GM12878 (cell line): ENCODE data around the gene ANXA4. TPM values are rescaled to one million over a fixed set of nuclear protein-coding genes. Genes with fewer than 3 reads are reported as not detected.
A peak's percentile ranks its signal among the peaks of the same experiment; 100 is the strongest.

Experiments used
- ASH2L ChIP-seq: fragments of 300-600, 200-600 bp; sonication (generic); IDR thresholded peaks from 2 replicates; pipeline ENCODE4 v1.6.1; 2017; ENCODE audit warnings: low read depth, mild to moderate bottlenecking, borderline replicate concordance
- ATF7 ChIP-seq: fragments of 450-650 bp; IDR thresholded peaks from 2 replicates; pipeline ENCODE4 v1.6.1; 2016; ENCODE audit warnings: low read depth, mild to moderate bottlenecking
- BCL3 ChIP-seq: IDR thresholded peaks from 2 replicates; pipeline ENCODE4 v1.6.1; 2011; ENCODE audit warnings: borderline replicate concordance, low read depth, mild to moderate bottlenecking, moderate library complexity, low read length; ENCODE audit not compliant: insufficient read depth, poor library complexity, severe bottlenecking
- BMI1 ChIP-seq: fragments of 450-650 bp; IDR thresholded peaks from 2 replicates; pipeline ENCODE4 v1.6.1; 2016; ENCODE audit warnings: mild to moderate bottlenecking, moderate library complexity, borderline replicate concordance
- CEBPB ChIP-seq, 2 experiments: fragments of 150-350 bp in 1 of 2; IDR thresholded peaks; 2 replicates each; pipeline ENCODE4 v1.6.1; 2012 to 2014; ENCODE audit warnings: low read depth in 2 of 2, low read length in 2 of 2, borderline replicate concordance in 1 of 2, inconsistent platforms in 1 of 2
- EZH2 ChIP-seq: IDR thresholded peaks from 2 replicates; pipeline ENCODE4 v1.6.1; 2012; ENCODE audit warnings: low read depth, mild to moderate bottlenecking, control low read depth, inconsistent platforms, low read length, borderline replicate concordance; ENCODE audit not compliant: control insufficient read depth
- JUND ChIP-seq: IDR thresholded peaks from 2 replicates; pipeline ENCODE4 v1.6.1; 2012; ENCODE audit warnings: low read depth, mild to moderate bottlenecking, low read length, improper control_type of control experiment, moderate library complexity
- MYB ChIP-seq: fragments of 150-350 bp; IDR thresholded peaks from 2 replicates; pipeline ENCODE4 v1.6.1; 2014; ENCODE audit warnings: mild to moderate bottlenecking, low read depth, low read length, borderline replicate concordance
- PML ChIP-seq: IDR thresholded peaks from 2 replicates; pipeline ENCODE4 v1.6.1; 2012; ENCODE audit warnings: low read length, inconsistent platforms
- RUNX3 ChIP-seq: IDR thresholded peaks from 2 replicates; pipeline ENCODE4 v1.6.1; 2012; ENCODE audit warnings: low read length, inconsistent platforms
- SPI1 ChIP-seq: IDR thresholded peaks from 2 replicates; pipeline ENCODE4 v1.6.1; 2011; ENCODE audit warnings: low read depth, mild to moderate bottlenecking, low read length, moderate library complexity, borderline replicate concordance; ENCODE audit not compliant: insufficient read depth
- SUPT20H ChIP-seq: IDR thresholded peaks from 2 replicates; pipeline ENCODE4 v1.6.1; 2011; ENCODE audit warnings: low read depth, mild to moderate bottlenecking, low read length, moderate library complexity, borderline replicate concordance; ENCODE audit not compliant: control insufficient read depth
- ZNF24 ChIP-seq: fragments of 450-650 bp; IDR thresholded peaks from 2 replicates; pipeline ENCODE4 v1.6.1; 2017; ENCODE audit warnings: antibody characterized with exemption, mild to moderate bottlenecking
- polyA plus RNA-seq, 11 experiments: library from polyadenylated mRNA; depleted of rRNA in 4 of 11; unstranded in 6 of 11; stranded (reverse) in 5 of 11; fragments of >200 nt; fragmentation: Nextera tagmentation in 4 of 11; fragmentation: Illumina TruSeq in 1 of 11; extraction: Ambion mirVana in 4 of 11; extraction: Trizol in 1 of 11; gene quantifications; 1 replicate in 1 of 11; 2 replicates in 10 of 11; pipeline versions ENCODE4 v1.2.1 to v1.2.3, GENCODE V29; 2011 to 2016; ENCODE audit warnings: inconsistent platforms in 2 of 11, missing spikeins in 2 of 11, low read depth in 1 of 11
- total RNA-seq, 4 experiments: library from RNA; depleted of rRNA in 3 of 4; stranded (reverse); fragments of >200 nt in 3 of 4; fragmentation: Illumina TruSeq in 1 of 4; extraction: Trizol in 1 of 4; gene quantifications; 2 replicates each; pipeline versions ENCODE4 v1.2.1 to v1.2.3, GENCODE V29; 2013 to 2021
- TF ChIP-seq, protein P1 (sequence below): fragments of 450-650 bp; IDR thresholded peaks from 2 replicates; pipeline ENCODE4 v1.6.1; 2016; ENCODE audit warnings: mild to moderate bottlenecking
- TF ChIP-seq, protein P2 (sequence below): fragments of 450-650 bp; IDR thresholded peaks from 2 replicates; pipeline ENCODE4 v1.6.1; 2017; ENCODE audit warnings: mild to moderate bottlenecking, moderate library complexity
- TF ChIP-seq, protein P3 (sequence below): IDR thresholded peaks from 2 replicates; pipeline ENCODE4 v1.6.1; 2012; ENCODE audit warnings: low read length, inconsistent platforms

ANXA4 gene
- total and polyA plus RNA-seq, 10 of the 15 experiments (the other 5 are each of a cell fraction or from before 2014, with no cell fraction given): 16.3 to 97.2 (median 71.0) TPM

DNA sequence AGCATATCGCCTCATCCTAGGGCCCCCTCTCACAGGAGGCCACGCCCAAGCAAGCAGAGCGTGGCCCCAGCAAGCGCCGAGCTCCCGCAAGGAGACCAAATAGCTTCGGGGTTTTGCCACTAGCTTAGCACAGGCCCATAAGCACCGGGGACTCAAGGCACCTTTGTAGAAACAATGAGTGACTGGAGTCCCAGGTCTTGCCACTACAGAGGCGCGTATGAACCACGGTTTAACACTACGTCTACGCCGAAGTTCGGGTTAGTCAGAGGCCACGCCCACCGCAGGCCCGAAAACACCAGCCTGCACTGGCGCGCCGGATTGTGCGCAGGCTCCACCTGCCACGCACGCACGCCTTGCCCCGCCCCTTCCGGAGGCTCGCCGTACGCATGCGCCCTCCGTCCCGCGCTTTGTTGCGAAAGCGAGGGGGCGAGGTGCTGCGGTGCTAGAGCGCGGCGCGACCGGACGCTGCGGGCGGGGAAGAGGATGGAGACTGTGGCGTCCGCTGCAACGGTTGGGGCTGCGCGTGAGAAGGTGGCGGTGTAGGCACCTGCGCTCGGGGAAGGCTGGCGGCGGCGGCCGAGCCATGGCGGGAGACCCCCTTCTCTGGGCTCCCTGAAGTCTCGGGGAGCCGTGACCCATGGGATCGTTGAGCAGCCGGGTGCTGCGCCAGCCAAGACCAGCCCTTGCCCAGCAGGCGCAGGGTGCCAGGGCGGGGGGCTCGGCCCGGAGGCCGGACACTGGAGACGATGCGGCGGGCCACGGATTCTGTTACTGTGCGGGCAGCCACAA is 87.5 kb downstream of the ANXA4 start, which contains the start of gene GMCL1 (continued):
- TF ChIP-seq, protein P1, sequence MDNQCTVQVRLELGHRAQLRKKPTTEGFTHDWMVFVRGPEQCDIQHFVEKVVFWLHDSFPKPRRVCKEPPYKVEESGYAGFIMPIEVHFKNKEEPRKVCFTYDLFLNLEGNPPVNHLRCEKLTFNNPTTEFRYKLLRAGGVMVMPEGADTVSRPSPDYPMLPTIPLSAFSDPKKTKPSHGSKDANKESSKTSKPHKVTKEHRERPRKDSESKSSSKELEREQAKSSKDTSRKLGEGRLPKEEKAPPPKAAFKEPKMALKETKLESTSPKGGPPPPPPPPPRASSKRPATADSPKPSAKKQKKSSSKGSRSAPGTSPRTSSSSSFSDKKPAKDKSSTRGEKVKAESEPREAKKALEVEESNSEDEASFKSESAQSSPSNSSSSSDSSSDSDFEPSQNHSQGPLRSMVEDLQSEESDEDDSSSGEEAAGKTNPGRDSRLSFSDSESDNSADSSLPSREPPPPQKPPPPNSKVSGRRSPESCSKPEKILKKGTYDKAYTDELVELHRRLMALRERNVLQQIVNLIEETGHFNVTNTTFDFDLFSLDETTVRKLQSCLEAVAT: 0 out of 2 replicates have a peak, but pooled peaks have one; percentile 69
- peak; percentile 58; the same call in 1 of the 2 replicates for TF ChIP-seq ATF7
- TF ChIP-seq BMI1: no peak
- TF ChIP-seq MYB: no peak
- TF ChIP-seq EZH2: no peak
- no peak for TF ChIP-seq SPI1
- TF ChIP-seq ZNF24: no peak
- no peak for TF ChIP-seq BCL3
- TF ChIP-seq, protein P2, sequence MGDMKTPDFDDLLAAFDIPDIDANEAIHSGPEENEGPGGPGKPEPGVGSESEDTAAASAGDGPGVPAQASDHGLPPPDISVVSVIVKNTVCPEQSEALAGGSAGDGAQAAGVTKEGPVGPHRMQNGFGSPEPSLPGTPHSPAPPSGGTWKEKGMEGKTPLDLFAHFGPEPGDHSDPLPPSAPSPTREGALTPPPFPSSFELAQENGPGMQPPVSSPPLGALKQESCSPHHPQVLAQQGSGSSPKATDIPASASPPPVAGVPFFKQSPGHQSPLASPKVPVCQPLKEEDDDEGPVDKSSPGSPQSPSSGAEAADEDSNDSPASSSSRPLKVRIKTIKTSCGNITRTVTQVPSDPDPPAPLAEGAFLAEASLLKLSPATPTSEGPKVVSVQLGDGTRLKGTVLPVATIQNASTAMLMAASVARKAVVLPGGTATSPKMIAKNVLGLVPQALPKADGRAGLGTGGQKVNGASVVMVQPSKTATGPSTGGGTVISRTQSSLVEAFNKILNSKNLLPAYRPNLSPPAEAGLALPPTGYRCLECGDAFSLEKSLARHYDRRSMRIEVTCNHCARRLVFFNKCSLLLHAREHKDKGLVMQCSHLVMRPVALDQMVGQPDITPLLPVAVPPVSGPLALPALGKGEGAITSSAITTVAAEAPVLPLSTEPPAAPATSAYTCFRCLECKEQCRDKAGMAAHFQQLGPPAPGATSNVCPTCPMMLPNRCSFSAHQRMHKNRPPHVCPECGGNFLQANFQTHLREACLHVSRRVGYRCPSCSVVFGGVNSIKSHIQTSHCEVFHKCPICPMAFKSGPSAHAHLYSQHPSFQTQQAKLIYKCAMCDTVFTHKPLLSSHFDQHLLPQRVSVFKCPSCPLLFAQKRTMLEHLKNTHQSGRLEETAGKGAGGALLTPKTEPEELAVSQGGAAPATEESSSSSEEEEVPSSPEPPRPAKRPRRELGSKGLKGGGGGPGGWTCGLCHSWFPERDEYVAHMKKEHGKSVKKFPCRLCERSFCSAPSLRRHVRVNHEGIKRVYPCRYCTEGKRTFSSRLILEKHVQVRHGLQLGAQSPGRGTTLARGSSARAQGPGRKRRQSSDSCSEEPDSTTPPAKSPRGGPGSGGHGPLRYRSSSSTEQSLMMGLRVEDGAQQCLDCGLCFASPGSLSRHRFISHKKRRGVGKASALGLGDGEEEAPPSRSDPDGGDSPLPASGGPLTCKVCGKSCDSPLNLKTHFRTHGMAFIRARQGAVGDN: peak; percentile 96
- no peak for TF ChIP-seq SUPT20H
- peak in 1 of 2 experiments; percentile 96; a peak in 2 of 4 replicates for TF ChIP-seq CEBPB (IDR thresholded peaks at IDR 0.05; ENCODE audit: borderline replicate concordance in 1 of 2, low read depth in 2 of 2, low read length in 2 of 2)
- TF ChIP-seq, protein P3, sequence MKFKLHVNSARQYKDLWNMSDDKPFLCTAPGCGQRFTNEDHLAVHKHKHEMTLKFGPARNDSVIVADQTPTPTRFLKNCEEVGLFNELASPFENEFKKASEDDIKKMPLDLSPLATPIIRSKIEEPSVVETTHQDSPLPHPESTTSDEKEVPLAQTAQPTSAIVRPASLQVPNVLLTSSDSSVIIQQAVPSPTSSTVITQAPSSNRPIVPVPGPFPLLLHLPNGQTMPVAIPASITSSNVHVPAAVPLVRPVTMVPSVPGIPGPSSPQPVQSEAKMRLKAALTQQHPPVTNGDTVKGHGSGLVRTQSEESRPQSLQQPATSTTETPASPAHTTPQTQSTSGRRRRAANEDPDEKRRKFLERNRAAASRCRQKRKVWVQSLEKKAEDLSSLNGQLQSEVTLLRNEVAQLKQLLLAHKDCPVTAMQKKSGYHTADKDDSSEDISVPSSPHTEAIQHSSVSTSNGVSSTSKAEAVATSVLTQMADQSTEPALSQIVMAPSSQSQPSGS: no peak
- TF ChIP-seq JUND: no peak
- TF ChIP-seq RUNX3: peak; percentile 74
- TF ChIP-seq ASH2L: no peak
- TF ChIP-seq PML: 0 out of 2 replicates have a peak, but pooled peaks have one; percentile 39
